GM18508 (cell line): Measurements from ENCODE around the gene F8A1.
"Not testable (repeated sequence)": the region's sequence is repeated elsewhere in the genome, so short reads cannot be mapped to it uniquely, and the experiment has no call there.

Source experiments
- ATAC-seq: cut with Tn5 transposase; IDR thresholded peaks from one replicate; pipeline ENCODE4 v1.9.1; 2021; ENCODE audit warnings: moderate number of reproducible peaks; ENCODE audit not compliant: insufficient read depth, unreplicated experiment

The F8A1 gene

GRCh38 chrX:154886069-154886788 is at the start of gene F8A1:
Gene F8A1 (plus strand): TSS chrX:154886355. CDS start chrX:154886375, 20 bp downstream.
- not testable (repeated sequence) for ATAC-seq

GRCh38 chrX:154840856-154841255 is 45.3 kb upstream of the F8A1 start:
- no peak for ATAC-seq

- ATAC-seq = no peak
These were observed 35.1 kb upstream of the F8A1 start for GRCh38 chrX:154850957-154851611.

GRCh38 chrX:154855256-154855655 is 30.9 kb upstream of the F8A1 start:
- ATAC-seq = no peak

GRCh38 chrX:154868522-154868921 is 17.6 kb upstream of the F8A1 start:
- not testable (repeated sequence) for ATAC-seq

- no peak for ATAC-seq
These were observed 12.8 kb upstream of the F8A1 start for GRCh38 chrX:154873329-154873728.

GRCh38 chrX:154884069-154884468 is 2.1 kb upstream of the F8A1 start:
- not testable (repeated sequence) for ATAC-seq

- not testable (repeated sequence) for ATAC-seq
These were observed 1.1 kb upstream of the F8A1 start for GRCh38 chrX:154885057-154885456.

GRCh38 chrX:154885549-154885948 is 606 bp upstream of the F8A1 start:
- not testable (repeated sequence) for ATAC-seq

GRCh38 chrX:154886789-154887221 is 650 bp downstream of the F8A1 start:
- not testable (repeated sequence) for ATAC-seq

- no peak for ATAC-seq
These were observed 5.0 kb downstream of the F8A1 start for GRCh38 chrX:154890990-154891639.

GRCh38 chrX:154892296-154892695 is 6.1 kb downstream of the F8A1 start:
- ATAC-seq = no peak

- no peak for ATAC-seq
These were observed 14.2 kb downstream of the F8A1 start for GRCh38 chrX:154900323-154900722.

- ATAC-seq = no peak
These were observed 16.3 kb downstream of the F8A1 start for GRCh38 chrX:154902408-154902807.

- no peak for ATAC-seq
These were observed 22.7 kb downstream of the F8A1 start for GRCh38 chrX:154908821-154909220.

GRCh38 chrX:154910048-154910447 is 23.9 kb downstream of the F8A1 start:
- not testable (repeated sequence) for ATAC-seq

- ATAC-seq = not testable (repeated sequence)
These were observed 24.4 kb downstream of the F8A1 start for GRCh38 chrX:154910528-154910927.

GRCh38 chrX:154914052-154914451 is 27.9 kb downstream of the F8A1 start:
- ATAC-seq = no peak

- ATAC-seq = no peak
These were observed 31.9 kb downstream of the F8A1 start for GRCh38 chrX:154918060-154918483.

GRCh38 chrX:154924771-154925170 is 38.6 kb downstream of the F8A1 start:
- ATAC-seq = not testable (repeated sequence)
